ENCODE results near the gene KRT20.
"Not testable (repeated sequence)": the region's sequence is repeated elsewhere in the genome, so short reads cannot be mapped to it uniquely, and the experiment has no call there.

The KRT20 gene

DNA sequence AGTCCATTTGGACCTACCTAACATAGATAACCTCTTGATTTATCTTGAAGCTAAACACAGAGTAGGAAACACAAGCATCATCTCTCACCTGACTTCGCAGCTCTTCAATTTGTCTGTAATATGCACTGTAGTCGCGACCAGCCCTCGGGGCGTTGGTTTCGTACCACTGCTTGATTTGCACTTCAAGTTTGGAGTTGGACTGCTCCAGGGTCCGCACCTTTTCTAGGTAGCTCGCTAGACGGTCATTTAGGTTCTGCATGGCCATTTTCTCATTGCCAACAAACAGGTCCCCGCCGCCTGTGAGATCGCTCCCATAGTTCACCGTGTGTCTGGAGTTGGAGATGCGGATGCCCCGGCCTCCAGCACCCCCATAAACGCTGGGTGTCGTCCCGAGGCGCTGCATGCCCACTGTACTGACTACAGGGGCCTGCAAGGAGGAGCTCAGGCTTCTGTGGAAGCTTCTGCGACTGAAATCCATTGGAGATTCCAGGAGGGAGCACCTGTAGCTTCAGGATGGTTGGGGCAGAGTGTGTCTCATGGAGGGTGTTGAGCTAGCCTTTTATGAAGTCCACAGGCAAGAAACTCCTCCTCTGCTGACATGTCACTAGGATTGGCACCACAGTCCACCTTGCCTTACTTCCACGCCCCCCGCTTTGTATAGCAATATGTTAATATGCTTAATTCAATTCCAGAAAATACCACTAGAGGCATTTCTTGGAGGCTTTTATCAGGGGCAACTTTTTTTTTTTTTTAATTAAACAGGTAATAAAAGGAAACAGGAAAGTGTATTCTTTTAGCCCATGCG, at the start of gene KRT20:
KRT20 (minus strand) TSS at position 535 of the 805 bp plus-strand sequence; CDS start at position 478, 57 bp downstream.
- DNase-seq, result no peak
- in situ Hi-C loops (cut with MboI; ENCODE audit: low pct_unique_long_range_greater_than_20kb, low sequenced_read_pairs), result no loop called here

- in situ Hi-C loops (cut with MboI; ENCODE audit: low pct_unique_long_range_greater_than_20kb, low sequenced_read_pairs), result no loop called here
- DNase-seq, result no peak
These were observed 47.6 kb upstream of the KRT20 start for GRCh38 chr17:40932608-40933007.

- in situ Hi-C loops (cut with MboI; ENCODE audit: low pct_unique_long_range_greater_than_20kb, low sequenced_read_pairs), result no loop called here
These were observed 46.3 kb upstream of the KRT20 start for GRCh38 chr17:40931311-40931710.

GRCh38 chr17:40926341-40926740, 41.3 kb upstream of the KRT20 start:
- in situ Hi-C loops (cut with MboI; ENCODE audit: low pct_unique_long_range_greater_than_20kb, low sequenced_read_pairs), result no loop called here
- no peak for DNase-seq

More at GRCh38 chr17:40931311-40931710, 46.3 kb upstream of the KRT20 start:
- no peak for DNase-seq

GRCh38 chr17:40922239-40922638, 37.2 kb upstream of the KRT20 start:
- in situ Hi-C loops (cut with MboI; ENCODE audit: low pct_unique_long_range_greater_than_20kb, low sequenced_read_pairs), result loop anchor here (25.0 kb wide), 2 partner anchors 390 to 590 kb away; partner anchors contain the start of genes KRT13, KRT15, KRTAP16-1 and KRTAP17-1
- DNase-seq, result peak; percentile 10

GRCh38 chr17:40921026-40921425, 36.0 kb upstream of the KRT20 start:
- in situ Hi-C loops (cut with MboI; ENCODE audit: low pct_unique_long_range_greater_than_20kb, low sequenced_read_pairs), result loop anchor here (25.0 kb wide), 2 partner anchors 391 to 591 kb away; partner anchors contain the start of genes KRT13, KRT15, KRTAP16-1 and KRTAP17-1
- DNase-seq, result no peak

- in situ Hi-C loops (cut with MboI; ENCODE audit: low pct_unique_long_range_greater_than_20kb, low sequenced_read_pairs), result loop anchor here (25.0 kb wide), 2 partner anchors 395 to 595 kb away; partner anchors contain the start of genes KRT13, KRT15, KRTAP16-1 and KRTAP17-1
- DNase-seq, result not testable (repeated sequence)
These were observed 32.1 kb upstream of the KRT20 start for GRCh38 chr17:40917116-40917515.

GRCh38 chr17:40916366-40916765, 31.3 kb upstream of the KRT20 start:
- no peak for DNase-seq
- in situ Hi-C loops (cut with MboI; ENCODE audit: low pct_unique_long_range_greater_than_20kb, low sequenced_read_pairs), result loop anchor here (25.0 kb wide), 2 partner anchors 396 to 596 kb away; partner anchors contain the start of genes KRT13, KRT15, KRTAP16-1 and KRTAP17-1

DNA sequence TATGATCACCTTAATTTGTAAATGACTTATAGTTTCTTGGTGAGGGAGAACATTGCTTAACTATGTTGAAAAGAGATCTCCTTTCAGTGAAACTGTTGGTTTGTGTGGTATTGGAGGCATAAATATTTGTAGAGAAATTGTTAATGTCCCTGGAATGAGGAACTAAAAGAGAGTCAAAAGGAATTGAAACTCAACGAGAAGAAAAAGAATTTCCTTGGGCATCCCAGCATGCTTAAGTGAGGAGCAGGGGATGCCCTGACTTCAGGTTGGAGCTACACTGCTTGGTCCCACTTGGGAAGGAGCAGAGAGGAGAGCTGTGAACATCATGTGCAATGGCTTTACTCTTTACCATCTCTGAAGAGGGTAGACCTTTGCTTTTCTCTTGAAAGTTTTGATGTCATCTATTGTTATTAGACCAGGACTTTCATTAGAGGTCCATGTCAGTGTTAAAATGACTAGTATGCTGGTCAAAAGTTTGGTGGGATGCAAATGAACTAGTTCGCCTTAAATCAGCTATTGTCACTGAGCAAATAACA, 30.7 kb upstream of the KRT20 start:
- in situ Hi-C loops (cut with MboI; ENCODE audit: low pct_unique_long_range_greater_than_20kb, low sequenced_read_pairs), result loop anchor here (25.0 kb wide), 2 partner anchors 397 to 597 kb away; partner anchors contain the start of genes KRT13, KRT15, KRTAP16-1 and KRTAP17-1

DNA sequence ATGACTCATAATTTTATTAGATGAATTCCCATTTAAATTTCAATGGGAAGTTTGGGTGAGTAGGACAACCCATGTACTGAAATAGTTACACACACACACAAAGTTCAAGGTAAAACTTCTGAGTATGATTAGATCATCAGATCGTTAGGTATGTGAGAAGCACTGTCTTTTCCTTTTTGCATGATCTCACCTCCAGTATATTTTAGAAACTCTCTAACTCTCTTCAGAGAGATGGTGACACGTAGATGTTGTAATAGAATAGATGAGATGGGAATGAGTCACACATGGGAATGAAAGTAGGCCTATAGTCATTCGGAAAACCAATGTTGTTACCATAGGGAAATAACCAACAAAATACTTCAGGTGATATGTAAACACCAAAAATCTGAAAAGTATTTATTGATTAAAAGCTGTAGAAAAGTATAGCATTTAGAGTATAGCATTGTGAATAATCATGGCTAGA, 30.2 kb upstream of the KRT20 start:
- no peak for DNase-seq
- in situ Hi-C loops (cut with MboI; ENCODE audit: low pct_unique_long_range_greater_than_20kb, low sequenced_read_pairs), result loop anchor here (25.0 kb wide), 2 partner anchors 397 to 597 kb away; partner anchors contain the start of genes KRT13, KRT15, KRTAP16-1 and KRTAP17-1

More for the DNA sequence above, 30.7 kb upstream of the KRT20 start:
- no peak for DNase-seq

DNA sequence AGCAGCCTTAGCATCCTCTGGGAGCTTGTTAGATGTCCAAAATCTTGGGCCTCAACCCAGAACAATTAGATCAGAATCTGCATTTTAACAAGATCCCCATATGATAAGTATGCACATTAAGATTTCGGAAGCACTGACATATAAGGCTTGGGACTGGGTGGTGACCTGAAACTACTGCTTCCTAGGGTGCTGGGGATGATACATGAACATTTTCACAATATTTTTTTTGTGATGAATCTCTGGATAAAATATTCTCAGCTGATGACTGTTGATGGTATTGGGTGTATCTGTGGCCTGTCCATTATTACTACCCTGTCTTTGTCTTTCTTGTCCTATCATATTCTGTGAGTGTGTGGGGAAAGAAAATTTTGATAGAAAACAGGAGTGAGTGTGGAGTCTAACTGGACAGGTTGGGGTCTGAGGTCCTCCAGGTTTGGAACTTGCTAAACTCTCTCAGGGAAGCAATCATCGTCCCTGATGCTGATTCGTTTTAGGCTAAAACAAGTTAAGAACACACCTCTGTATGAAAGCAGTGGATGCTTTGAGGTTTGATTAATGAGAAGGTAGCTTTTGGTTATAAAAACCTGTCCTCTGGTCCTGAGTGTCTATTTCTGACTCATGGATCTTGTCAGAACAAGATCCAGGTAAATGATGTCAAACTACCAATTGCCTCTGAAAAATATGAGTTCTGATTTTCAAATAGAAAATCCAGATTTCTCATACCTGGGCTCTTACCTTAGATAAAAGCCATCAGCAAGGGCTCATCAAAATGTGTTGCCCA, 29.2 kb upstream of the KRT20 start:
- no peak for DNase-seq
- in situ Hi-C loops (cut with MboI; ENCODE audit: low pct_unique_long_range_greater_than_20kb, low sequenced_read_pairs), result loop anchor here (25.0 kb wide), 2 partner anchors 398 to 598 kb away; partner anchors contain the start of genes KRT13, KRT15, KRTAP16-1 and KRTAP17-1

- in situ Hi-C loops (cut with MboI; ENCODE audit: low pct_unique_long_range_greater_than_20kb, low sequenced_read_pairs), result loop anchor here (25.0 kb wide), 2 partner anchors 400 to 600 kb away; partner anchors contain the start of genes KRT13, KRT15, KRTAP16-1 and KRTAP17-1
- no peak for DNase-seq
These were observed 27.6 kb upstream of the KRT20 start for GRCh38 chr17:40912486-40913210.

DNA sequence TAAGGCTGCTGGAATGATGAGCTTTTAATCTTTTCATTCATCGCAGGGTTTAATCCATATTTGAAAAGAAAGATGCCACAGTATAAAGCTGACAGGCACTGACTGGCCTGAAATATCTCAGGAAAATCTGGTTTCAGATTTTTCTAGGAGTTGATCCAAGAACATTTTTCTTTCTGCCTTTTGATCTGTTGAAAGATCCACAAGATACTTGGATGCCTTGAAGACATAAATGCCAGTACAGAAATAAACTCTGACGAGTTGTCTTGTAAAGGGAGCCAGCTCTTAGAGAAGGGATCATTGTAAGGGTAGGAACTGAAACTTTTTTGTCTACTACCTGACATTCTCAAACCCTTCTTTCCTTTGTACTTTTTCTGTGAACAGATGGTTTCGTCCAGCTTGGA, 25.4 kb upstream of the KRT20 start:
- no peak for DNase-seq
- in situ Hi-C loops (cut with MboI; ENCODE audit: low pct_unique_long_range_greater_than_20kb, low sequenced_read_pairs), result loop anchor here (25.0 kb wide), 2 partner anchors 402 to 602 kb away; partner anchors contain the start of genes KRT13, KRT15, KRTAP16-1 and KRTAP17-1

- in situ Hi-C loops (cut with MboI; ENCODE audit: low pct_unique_long_range_greater_than_20kb, low sequenced_read_pairs), result loop anchor here (25.0 kb wide), 2 partner anchors 403 to 603 kb away; partner anchors contain the start of genes KRT13, KRT15, KRTAP16-1 and KRTAP17-1
- DNase-seq, result no peak
These were observed 24.7 kb upstream of the KRT20 start for GRCh38 chr17:40909755-40910154.

GRCh38 chr17:40909351-40909750, 24.3 kb upstream of the KRT20 start:
- DNase-seq, result peak; percentile 73
- in situ Hi-C loops (cut with MboI; ENCODE audit: low pct_unique_long_range_greater_than_20kb, low sequenced_read_pairs), result loop anchor here (25.0 kb wide), 2 partner anchors 403 to 603 kb away; partner anchors contain the start of genes KRT13, KRT15, KRTAP16-1 and KRTAP17-1

DNA sequence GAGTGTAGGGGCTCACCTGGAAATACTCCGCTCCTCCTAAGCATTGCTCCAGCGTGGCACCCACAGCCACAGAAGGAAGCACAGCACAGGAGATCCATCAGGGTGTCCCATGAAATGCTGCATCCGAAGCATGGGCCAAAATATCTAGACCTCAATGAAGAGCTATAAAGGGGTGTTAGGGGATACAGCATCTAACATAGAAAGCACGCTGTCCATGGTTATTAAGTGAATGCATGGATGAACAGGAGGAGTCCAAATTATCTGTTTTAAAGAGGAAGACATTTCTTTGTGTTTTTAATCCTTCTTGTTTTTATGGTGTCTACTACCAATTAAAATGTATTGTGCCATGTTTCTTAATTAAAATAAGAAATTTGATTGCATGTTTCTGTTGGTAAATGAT, 21.6 kb upstream of the KRT20 start:
- no peak for DNase-seq
- in situ Hi-C loops (cut with MboI; ENCODE audit: low pct_unique_long_range_greater_than_20kb, low sequenced_read_pairs), result loop anchor here (25.0 kb wide), 2 partner anchors 406 to 606 kb away; partner anchors contain the start of genes KRT13, KRT15, KRTAP16-1 and KRTAP17-1

GRCh38 chr17:40905370-40905769, 20.3 kb upstream of the KRT20 start:
- in situ Hi-C loops (cut with MboI; ENCODE audit: low pct_unique_long_range_greater_than_20kb, low sequenced_read_pairs), result loop anchor here (25.0 kb wide), 2 partner anchors 407 to 607 kb away; partner anchors contain the start of genes KRT13, KRT15, KRTAP16-1 and KRTAP17-1
- DNase-seq, result no peak

All from KBM-7 (cell line).